LNCaP clone FGC (cell line): ENCODE results near the gene BCCIP.

ENCODE experiments used
- DNase-seq: peaks from one replicate; pipeline ENCODE4 v3.0.0-alpha.2; 2011; ENCODE audit warnings: low read depth
- H3K4me3 ChIP-seq: 2 replicates; pipeline ENCODE4 v1.5.1; 2011; ENCODE audit warnings: mild to moderate bottlenecking, low read depth, low read length, control low read depth
- CTCF ChIP-seq: IDR thresholded peaks from 2 replicates; pipeline ENCODE4 v1.5.1; 2012; ENCODE audit warnings: mild to moderate bottlenecking; ENCODE audit not compliant: control insufficient read depth, insufficient read depth; ENCODE audit errors: extremely low read depth

Gene BCCIP

DNA sequence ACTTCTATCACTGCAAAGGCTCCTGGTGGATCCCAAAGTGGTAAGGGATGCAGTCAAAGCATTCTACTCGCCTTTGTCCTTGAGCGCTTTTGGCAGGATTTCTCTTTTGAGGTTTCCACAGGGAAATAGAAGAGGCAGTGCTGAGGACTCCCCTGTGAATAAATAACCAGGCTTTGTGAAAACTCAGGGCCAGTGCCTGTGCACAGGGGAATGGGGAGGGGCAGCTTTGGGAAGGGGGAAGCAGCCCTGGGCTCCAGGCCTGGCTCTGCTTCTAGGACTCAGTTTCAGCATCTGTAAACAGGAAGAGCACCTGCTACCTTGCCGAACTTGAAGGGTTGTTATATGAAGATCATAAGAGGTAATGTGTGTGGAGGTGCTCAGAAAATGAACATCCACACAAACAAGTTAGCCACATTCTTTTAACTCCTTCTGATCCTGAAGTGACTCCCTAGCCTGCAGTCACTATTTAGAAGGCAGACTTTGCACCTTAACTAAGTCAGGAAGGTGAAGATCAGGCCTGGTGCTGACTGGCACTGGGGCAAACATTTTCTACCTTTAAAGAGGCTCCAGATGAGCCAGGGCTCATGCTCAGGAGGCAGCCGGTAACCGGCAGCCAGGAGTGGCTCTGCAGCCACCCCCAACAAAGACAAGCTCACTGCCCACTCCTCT lies 25.2 kb upstream of the BCCIP start:
- no peak overlapping the region for H3K4me3 ChIP-seq
- TF ChIP-seq CTCF, result no peak
- DNase-seq, result no peak

DNA sequence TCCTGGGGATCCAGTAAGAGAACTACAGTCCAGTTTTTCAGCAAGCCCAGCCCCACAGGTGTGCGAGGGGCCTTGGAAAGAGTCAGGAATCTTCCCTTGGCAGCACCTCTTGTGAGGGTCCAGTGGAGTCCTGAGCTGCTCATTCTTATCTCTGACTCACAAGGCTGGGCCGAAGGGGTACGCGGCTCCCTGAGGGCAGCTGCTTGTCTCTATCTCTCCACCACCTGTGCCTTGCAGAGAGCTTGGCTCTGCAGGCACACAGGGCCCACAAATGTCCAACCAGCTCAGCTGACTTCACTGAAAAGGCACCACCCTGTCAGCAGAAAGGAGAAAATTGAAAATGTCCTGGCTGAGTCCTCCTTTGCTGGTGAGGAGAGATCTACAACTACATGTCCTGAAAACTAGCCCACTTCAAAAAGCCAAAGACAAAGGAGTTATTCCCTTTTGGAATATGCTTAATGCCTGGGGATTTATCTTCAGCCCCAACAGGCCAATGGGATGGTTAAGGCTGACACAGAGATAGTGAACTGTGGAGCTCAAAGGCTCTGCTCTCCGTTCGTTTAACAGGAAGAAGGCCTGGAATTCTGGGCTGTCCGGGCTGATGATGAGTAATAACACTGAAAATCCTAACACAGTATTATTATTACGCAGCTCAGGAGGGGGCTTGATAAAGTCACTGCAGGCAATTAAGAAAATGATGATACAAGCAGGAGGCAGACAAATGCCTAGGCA lies 23.7 kb upstream of the BCCIP start:
- TF ChIP-seq CTCF, result no peak
- no peak for DNase-seq
- H3K4me3 ChIP-seq, result no peak overlapping the region

GRCh38 chr10:125801574-125801973 lies 21.8 kb upstream of the BCCIP start:
- DNase-seq, result no peak
- no peak for TF ChIP-seq CTCF
- no peak overlapping the region for H3K4me3 ChIP-seq

DNA sequence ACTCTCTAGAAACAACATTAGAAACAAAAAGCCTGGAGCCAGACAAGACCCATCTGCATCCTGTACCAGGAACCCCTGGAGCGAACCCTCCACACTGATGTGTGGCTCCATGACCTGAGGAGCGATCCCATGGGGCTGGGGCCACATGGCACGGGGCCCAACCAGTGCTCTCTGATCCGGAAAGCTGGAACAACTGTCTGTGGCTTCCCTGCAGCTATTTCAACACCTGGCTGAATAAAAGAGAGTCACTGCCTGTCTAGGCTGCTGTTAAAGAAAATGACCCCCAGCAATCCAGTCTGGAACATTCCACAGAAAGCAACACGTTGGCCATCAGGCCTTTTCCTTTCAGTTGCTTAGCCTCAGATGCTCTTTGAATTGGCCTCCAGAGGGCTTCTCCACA lies 21.2 kb upstream of the BCCIP start:
- no peak for DNase-seq
- TF ChIP-seq CTCF, result no peak
- H3K4me3 ChIP-seq, result no peak overlapping the region

DNA sequence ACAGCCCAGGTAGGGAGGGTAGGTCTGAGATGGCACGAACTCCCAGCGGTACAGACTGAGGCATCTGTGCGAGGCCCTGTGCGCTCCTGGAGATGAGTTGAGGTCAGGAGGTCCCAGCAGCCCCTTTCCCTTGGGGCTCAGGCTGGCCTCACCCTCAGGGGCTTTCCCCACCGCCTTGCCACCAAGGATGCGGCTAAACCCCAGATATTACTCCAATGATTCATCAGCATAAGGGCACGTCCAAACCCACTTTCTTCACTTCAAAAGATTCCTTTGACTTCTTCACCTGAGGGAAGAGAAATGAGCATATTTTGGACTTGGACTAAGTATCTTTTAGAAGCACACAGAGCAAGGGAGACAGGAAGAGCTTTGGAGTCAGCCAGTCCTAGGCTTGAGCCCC lies 20.6 kb upstream of the BCCIP start:
- no peak overlapping the region for H3K4me3 ChIP-seq
- no peak for TF ChIP-seq CTCF
- no peak for DNase-seq

DNA sequence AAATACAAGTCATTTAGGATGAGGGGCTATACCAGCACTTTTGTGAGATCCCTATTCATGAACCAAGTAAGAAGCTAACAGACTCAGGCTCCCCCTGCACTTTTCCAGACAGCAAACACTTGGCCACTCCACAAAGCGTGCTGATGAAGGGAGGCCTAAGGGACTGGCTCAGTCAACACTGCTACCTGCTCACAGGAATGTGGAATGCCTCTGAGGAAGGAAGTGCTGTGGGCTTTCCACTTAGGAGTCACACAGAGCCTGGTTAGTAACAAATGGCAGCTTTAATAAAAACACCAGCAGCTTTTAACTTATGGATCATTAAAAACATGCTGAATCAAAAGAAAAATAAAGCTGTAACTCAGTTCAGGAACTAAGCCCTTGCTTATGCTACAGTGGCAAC lies 15.3 kb upstream of the BCCIP start:
- no peak for TF ChIP-seq CTCF
- H3K4me3 ChIP-seq, result no peak overlapping the region
- DNase-seq, result no peak
